Measurements from ENCODE around the gene THADA.
"Not testable (repeated sequence)": the region's sequence is repeated elsewhere in the genome, so short reads cannot be mapped to it uniquely, and the experiment has no call there.

THADA gene

DNA sequence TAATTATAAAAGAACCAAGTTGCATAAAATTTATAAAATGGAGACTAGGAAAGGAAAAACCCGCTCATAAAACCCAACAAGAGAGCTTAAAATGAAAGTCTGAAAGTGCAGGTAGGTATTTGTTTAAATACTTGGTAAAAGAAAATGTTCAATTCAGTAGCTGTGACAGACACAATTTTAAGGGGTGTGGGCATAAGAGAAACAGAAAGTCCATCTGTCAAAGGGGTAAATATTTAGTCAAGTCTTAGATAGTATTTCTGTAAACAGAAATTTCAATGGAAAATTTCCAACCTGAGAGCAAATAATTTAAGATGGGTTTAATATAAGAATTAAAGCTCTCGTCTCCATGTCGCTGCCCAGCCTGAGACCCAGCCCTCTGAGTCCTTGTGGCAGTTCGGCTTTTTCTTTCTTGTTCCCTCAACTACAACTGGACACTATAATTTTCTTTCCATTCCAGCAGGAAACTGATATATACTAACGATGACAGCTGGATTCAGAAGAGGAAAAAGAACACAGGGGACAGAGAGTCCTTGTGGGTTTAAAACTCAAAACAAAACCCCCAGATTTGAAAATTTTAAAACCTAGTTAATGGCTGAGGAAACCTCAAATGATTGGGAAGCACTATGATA, 281.4 kb downstream of the THADA start:
- no peak for DNase-seq

DNA sequence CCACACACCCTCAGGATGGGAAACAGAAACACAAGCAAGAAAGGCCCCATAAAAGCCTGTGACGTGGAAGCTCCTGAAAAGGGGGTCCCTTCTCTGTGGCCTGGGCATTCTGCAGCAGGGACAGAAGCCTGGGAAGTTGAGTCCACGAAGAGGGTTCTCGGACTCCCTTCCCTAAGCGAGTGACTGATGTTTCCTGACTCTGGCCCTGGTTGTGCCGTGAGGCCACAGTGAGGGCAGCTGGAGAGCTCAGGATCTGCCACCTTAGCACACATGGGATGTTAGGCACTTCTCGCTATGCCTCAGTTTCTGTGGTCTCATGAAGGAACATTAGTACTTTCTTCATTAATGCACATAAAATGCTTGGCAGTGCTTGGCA, 282.2 kb downstream of the THADA start:
- no peak for DNase-seq

DNA sequence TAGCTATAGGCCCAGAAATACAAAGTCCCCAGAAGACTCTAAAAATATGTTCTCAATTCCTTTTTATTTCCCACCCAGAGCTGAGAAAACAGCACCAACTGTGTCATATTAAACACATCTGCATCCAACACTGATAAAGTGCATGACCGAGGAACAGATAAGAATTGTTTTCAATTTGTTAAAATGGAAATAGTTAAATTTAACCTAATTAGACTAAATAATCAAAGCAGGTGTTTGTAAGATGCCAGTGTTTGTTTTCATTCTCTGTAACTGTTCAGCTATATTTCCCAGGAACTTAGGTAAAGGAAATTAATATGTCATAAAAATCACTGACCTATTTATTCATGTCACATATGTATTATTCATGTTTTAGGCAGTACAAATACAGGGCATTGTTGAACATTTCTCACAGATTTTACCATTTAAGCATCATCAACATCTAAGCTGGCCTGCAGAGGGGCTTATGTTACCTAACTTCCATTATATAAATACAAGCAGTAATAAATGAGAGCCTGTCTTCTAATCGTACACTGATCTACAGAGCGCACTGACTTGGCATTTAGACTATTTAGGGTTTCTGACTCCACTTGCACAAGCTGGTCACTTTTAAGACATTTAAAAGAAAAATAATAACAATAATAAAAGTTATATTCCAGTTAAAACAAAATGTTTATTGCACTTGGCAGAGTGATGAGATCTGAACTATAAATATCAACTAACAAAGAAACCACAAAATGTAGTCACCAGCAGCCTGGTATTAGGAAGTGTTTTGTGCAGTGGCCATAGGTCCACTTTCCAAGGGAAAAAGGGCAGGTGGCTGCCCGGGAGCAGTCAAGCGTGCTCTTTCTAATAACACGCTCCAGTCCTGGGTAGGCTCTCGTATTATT, 282.8 kb downstream of the THADA start:
- DNase-seq: no peak

DNA sequence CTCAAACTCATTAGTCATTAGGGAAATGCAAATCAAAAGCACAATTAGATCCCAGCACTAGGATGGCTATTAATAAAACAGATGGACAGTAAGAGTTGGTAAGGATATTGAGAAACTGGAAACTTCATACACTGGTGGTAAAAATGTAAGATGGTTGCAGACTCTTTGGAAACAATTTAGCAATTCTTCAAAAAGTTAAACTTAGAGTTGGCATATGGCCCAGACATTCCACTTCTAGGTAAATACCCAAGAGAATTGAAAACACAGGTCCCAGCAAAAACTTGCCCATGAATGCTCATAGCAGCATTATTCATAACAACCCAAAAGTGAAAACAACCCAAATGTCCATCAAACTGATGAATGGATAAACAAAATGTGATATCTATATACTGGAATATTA, 284.6 kb downstream of the THADA start:
- no peak for DNase-seq

DNA sequence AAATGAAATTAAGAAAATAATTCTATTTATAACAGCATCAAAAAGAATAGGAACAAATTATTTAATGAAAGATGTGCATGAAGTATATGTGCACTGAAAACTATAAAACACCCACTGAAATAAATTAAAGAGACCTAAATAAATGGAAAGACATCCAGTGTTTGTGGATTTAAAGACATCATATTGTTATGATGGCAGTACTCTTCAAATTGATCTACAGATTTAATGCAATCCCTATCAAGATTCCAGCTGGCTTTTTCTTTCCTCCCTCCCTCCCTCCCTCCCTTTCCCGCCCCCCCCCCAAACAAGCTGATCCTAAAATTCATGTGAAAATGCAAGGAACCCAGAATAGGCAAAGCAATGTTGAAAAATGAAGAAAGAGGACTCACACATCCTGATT, 285.9 kb downstream of the THADA start:
- DNase-seq: no peak

DNA sequence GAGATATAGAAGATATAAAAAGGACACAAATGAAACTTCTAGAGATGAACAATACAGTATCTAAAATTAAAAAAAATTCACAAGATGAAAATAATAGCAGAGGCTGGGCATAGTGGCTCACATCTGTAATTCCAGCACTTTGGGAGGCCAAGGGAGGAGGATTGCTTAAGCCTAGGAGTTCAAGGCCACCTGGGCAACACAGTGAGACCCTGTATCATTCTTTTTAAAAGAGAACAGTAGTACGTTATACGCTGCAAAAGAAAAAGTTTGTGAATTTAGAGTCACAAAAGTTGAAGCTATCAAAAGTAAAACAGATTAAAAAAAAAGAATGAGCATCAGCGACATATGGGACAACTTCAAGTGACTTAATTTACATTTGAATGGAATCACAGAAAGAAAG, 287.9 kb downstream of the THADA start:
- DNase-seq: no peak

DNA sequence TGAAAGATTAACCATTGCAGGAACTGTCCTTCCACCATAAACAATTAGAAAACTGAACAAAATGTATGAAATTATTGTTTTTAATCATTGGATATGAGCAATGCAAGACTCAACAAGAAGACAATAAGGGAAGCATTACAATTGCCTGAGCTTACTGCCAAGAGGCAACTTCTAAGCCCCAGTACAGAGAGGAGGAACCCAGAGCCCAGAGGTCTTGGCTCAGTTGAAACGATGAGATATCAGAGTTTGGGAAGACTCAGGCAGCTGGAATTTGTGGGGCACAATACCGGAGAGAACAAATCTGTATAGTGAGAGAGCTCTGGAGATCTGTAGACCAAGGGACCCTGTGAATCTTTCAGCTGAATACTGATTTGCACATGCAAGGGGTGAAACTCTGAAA, 288.8 kb downstream of the THADA start:
- no peak for DNase-seq

DNA sequence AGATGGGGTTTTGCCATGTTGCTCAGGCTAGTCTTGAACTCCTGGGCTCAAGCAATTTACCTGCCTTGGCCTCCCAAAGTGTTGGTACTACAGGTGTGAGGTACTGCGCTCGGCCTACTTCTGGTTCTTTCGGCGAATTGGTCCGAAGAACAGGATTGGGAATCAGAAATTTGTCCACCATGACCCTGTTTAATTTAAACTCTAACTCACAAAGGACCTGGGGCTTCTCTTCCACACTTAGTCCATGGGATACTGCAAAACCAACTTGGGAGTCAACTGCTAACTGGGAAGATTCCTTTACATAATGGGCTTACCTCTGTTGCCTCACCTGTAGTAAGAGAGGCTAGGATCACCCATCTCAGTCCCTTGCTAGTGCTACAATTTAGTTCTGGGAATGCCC, 289.6 kb downstream of the THADA start:
- no peak for DNase-seq

DNA sequence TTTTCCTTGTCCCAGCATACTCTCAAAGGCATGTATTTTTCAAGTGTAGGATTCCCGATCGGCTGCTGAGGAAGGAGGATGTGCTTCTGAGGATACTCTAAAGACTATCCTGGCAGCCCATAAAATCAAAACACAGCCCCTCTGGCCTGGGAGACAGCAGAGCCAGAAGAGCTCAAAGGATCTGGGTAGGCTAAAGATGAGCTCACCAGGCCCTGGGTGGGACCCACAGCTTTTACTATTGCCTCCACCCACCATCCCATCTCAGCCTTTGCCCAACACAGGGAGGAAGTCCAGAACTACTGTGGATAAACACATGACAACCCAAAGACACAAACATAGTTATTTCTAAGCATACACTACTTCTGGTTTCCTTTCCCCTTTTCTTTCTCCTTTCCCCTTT, 290.3 kb downstream of the THADA start:
- DNase-seq: no peak

DNA sequence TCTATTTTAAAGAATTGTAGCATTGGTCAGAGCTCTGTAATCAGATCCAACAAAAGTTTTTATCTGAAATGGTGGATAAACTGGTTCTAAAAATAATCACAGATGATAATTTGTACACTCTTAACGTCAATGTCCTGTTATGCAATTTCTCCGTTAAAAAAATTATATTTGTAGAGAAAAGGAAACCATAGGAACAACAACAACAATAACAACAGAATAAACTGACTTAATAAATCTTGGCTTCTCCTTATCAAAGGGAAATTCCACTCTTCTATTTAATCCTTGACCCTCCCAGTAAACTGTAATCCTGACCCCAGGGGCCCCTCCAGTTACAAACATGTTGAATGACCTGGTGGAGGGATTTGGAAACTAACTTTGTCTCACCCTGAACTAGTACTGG, 290.8 kb downstream of the THADA start:
- DNase-seq: no peak

DNA sequence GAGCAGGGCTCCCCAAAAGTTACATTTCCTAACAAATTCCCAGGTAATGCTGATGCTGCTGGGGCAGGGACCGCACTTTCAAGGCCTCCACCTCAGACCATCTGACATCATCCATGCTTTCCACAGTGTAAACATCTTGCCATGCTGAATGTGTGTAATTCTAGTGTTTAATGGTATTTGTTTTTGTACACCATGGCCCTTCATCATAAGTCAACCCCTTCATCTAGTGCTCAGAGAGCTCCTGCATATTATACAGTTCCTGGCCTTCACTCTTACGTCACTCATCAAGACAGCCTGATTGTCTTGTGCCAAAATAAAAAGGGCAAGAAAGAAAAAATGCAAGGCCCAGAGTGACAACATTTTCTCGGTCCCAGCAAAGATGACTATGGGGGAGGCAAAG, 291.9 kb downstream of the THADA start:
- DNase-seq: no peak

DNA sequence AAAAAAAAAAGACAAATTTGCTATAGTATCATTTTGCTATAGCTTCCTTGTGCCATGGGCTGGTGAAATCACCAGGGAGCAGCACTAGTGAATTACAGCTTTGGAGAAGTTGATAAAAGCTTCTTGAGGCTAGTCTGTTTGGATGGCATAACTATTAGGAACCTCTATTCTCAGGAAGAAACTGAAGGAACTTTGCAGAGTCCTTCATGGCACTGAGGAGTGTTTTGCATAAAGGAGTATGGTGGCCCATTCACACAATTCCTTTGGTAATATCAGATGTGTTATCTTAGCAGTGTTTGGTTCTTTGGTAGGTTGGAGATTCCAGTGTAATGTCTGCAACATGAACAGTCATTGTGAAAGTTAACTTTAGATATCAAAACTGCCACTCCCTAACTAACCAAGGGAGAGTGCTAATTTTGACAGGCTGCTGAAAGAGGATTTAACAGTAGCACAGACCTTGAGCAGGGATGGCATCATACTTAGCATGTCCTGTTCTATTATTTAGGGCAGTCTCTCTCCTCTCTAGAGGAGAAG, 292.8 kb downstream of the THADA start:
- DNase-seq: no peak

DNA sequence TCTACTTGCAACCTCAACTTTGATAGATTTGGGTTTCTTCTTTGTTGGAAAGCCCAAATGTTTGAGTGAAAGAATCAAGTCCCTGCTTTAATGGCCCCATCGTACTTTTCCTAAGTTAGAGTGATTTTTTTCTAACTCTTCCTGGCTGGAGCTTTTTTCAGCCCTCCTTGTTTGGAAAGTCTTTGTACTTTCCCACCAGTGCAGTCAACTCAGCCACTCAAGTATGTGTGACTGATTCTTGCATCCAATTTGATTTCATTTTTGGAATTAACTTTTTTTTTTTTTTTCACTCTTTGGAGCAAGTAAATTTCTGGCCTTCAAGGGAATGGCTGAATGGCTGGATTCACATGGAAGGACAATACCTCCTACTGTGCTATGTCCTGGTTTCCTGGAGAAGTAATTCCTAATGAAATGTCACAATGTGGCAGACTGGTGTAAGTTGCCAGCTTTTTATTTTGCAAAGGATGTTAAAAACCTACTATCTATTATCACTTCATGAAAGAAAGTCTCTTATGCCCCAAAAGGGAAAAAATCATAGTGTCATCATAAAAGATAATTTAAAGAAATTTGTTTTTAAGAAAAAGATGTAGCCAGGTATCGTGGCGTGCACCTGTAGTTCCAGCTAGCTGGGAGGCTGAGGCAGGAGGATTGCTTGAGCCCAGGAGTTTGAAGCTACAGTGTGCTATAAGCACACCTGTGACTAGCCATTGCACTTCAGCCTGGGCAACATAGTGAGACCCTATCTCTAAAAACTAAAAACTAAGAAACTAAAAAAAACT, 293.5 kb downstream of the THADA start:
- no peak for DNase-seq

DNA sequence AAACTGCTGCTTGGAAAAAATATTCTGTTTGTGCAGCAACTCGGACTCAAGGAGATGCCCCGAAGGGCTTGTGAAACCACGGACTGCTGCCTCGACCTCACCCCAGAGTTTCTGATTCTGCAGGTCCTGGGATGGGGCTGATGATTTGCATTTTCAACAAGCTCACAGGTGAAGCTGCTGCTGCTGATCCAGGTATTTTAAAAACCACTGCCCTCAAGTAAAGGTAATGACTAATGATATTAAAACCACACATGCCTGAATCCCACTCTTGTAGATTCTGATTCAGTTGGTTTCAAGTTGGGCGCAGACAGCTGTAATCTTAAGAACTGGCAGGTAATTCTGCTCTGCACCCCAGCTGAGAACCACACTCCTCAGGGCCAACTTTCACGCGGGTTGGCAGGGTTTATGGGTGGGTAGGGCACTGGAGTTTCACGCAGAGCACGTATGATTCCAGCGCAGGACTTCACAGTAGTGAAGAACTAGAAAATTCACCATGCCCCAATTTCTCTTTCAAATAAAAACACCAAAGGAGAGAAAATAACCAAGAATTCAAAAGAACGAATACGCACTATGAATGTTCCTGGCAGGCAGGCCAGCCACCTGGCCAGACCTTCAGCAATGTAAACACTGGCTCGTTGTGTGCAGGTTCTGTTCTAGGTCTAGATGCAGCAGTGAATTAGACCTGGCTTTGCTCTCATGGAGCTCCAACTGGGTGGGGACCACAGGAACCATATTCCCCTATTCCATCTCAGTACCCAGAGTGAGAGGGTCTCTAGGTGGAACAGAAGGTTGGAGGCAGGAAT, 294.9 kb downstream of the THADA start:
- DNase-seq: no peak

DNA sequence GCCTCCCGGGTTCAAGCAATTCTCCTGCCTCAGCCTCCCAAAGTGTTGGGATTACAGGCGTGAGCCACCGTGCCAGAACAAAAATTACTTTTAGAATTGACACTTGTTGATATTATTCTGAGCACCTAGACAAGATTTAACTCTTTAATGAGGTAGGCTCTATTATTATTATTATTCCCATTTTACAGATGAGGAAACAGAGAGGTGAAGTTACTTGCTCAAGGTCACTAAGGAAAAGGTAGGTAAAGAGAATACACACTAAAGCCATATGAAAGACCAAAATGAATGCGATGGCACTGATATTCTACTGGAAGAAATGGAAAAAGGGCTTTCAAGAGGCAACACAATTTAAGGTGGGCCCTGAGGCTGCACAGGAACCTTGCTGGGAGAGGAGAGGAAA, 295.6 kb downstream of the THADA start:
- DNase-seq: no peak

DNA sequence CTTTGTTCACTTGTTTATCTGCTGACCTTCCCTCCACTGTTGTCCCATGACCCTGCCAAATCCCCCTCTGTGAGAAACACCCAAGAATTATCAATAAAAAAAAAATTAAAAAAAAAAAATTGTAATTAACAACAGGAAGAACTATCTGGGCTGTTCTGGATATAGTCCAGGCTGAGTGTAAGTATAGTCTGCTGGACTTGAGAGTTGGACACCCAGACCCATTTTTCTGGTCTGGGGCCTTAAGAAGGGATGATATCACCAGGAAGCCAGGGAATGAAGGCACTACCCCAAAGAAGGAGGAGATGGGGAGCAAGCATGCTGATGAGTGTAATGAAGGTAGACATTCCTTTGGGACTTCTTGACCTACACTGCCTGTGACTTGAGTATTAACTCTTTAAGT, 297.3 kb downstream of the THADA start:
- no peak for DNase-seq

DNA sequence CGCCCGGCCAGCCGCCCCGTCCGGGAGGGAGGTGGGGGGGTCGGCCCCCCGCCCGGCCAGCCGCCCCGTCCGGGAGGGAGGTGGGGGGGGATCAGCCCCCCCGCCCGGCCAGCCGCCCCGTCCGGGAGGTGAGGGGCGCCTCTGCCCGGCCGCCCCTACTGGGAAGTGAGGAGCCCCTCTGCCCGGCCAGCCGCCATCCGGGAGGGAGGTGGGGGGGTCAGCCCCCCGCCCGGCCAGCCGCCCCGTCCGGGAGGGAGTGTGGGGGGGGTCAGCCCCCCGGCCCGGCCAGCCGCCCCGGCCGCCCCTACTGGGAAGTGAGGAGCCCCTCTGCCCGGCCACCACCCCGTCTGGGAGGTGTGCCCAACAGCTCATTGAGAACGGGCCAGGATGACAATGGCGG, 298.1 kb downstream of the THADA start:
- not testable (repeated sequence) for DNase-seq

DNA sequence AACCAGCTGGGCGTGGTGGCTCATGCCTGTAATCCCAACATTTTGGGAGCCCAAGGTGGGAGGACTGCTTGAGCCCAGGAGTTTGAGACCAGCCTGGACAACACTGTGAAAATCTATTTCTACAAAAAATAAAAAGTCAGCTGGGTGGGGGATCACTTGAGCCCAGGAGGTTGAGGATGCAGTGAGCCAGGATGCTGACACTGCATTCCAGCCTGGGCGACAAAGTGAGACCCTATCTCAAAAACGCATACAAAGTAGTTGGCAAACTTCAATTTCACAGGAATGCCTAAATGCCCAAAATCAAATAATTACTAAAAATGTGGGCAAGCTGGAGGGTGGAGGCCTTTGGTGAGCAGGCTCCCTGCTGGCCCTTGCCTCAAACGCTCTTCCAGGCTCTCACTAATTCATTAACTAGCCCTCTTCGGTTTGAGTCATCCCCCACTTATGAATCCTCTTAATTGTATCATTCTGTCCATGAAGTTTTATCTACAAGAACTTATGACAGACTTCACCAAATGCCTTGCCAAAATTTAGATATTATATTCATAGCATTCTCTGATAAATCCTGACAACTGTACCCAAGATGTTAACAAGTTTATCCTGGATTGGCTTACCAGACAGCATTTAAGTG, 300.8 kb downstream of the THADA start:
- no peak for DNase-seq

DNA sequence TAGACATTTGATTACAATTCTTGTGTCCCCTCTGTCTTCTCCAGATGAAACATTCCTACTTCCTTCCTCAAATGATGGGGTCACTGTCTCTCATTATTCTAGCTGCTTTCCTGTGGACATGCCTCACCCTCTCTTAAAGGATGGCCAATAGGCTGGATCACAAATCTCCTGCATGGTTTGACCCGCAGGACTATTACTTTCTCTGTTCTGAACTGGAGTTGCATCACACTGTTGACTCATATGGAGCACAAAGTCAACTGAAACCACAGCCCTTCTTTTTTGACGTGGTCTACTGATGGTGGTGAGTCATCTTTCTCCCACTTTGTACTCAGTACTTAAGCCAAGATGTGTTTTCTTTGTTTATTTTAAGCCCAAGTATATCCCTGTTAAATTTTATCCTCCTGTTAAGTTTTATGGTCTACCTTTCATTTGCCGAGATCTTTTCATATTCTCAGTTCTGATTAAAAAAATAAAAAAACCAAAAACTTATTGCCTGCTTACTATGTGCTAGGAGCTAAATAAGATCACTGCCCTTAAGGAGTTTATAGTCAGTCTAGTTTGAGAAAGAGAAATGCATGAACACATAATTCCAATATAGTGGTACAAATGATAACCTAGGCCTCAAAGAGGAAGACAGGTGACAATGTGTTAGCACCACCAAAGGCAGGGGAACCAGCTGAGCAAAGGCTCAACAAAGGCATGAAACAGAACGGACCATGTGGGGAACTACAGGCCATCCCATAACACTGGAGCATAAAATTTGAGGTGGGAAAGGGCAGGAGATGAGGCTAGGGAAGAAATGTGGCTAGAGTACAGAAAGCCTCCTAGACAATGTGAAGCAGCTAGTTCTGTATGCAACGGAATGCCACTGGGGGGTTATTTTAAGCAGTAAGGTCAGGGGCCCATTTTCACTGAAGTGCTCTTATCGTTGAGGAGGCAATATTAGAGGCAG, 301.8 kb downstream of the THADA start:
- peak; percentile 91 to 92 for DNase-seq

DNA sequence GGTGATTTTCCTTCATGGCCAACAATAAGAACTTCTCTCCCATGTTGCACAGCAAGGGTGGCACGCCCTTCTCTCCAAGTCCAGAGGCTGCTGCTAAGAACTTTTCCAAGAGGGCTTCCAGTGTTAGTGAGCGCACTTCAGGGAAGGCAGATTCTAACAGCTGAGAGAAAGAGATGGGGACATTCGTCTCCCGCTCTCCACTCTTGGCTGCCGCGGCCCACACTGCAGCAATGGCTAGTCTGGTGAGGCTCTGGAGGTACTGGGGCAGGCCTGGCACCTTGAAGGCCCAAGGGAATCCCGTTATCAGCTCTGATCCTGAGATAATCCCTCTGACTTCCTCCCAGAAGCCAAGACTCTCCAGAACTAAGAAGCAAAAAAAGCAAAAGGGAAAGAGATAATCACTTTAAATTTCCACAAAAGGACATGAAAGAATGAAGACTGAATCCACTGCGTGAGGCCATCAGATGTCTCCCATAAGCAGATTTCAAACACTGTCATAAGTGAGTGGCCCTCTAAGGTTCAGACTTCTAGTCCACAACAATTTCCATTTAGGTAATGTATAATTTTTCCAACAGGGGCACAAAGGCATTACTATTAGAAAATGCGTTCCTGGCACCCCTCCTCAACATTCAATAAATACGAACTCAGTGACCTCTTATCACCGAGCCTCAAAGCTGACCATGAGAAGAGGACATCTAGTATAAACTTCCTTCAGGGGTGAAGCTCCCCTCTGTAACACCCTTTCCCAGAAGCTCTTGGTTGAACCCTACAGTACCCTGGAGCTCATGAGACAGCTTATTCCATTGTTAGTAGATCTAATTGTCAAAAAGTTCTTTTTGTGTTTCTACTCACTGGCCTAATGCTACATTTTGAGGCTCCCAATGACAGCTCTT, 302.7 kb downstream of the THADA start:
- no peak for DNase-seq

Data from Kasumi-1 (cell line).